Measurements from ENCODE around the gene PSMA1. TPM values are rescaled to one million over a fixed set of nuclear protein-coding genes. Genes with fewer than 3 reads are reported as not detected.

The PSMA1 gene
- polyA plus RNA-seq, 1 donor from 2014 or later: 322 TPM

DNA sequence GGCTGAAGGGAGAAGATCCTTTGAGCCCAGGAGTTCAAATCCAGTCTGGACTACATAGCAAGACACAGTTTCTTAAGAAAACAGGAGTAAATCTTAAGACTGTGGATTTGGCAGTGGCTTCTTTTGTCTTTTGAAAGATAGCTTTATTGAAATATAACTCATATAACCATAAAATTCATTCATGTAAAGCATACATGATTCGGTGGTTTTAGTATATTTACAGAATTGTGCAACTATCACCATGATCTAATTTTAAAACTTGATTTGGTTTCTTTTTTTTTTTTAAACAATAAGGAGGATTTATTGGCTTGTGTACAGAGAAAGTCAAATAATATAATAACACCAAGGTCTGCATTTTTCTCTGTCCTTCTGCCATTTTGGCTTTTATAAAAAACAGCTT is 23.1 kb upstream of the PSMA1 start:
- Histone ChIP-seq H4K20me1 (ENCODE audit: insufficient read depth) (no peaks in the 10 kb centered on the region), H3K4me2 (ENCODE audit: low read length) (no peak overlapping the region), H3F3A (ENCODE audit: insufficient read depth, low read length, poor library complexity, severe bottlenecking) (no peaks in the 10 kb centered on the region), H3K79me2 (replicated peaks; ENCODE audit: insufficient read depth, low read length) (no peaks in the 10 kb centered on the region), H3K9ac (ENCODE audit: low read length) (no peak overlapping the region), H2AFZ (ENCODE audit: low read depth, low read length) (no peak overlapping the region), H3K9me3 (ENCODE audit: low read length) (no peaks in the 10 kb centered on the region), H3K36me3 (ENCODE audit: insufficient read depth, low read length) (no peaks in the 10 kb centered on the region), H3K27ac (ENCODE audit: low read length) (no peak overlapping the region), H3K9me2 (ENCODE audit: insufficient read depth, low read length) (no peaks in the 10 kb centered on the region), H3K27me3 (ENCODE audit: insufficient read depth, low read depth, low read length) (no peaks in the 10 kb centered on the region), H3K4me3 (ENCODE audit: low read length) (no peak overlapping the region)
- TF ChIP-seq, protein P1, sequence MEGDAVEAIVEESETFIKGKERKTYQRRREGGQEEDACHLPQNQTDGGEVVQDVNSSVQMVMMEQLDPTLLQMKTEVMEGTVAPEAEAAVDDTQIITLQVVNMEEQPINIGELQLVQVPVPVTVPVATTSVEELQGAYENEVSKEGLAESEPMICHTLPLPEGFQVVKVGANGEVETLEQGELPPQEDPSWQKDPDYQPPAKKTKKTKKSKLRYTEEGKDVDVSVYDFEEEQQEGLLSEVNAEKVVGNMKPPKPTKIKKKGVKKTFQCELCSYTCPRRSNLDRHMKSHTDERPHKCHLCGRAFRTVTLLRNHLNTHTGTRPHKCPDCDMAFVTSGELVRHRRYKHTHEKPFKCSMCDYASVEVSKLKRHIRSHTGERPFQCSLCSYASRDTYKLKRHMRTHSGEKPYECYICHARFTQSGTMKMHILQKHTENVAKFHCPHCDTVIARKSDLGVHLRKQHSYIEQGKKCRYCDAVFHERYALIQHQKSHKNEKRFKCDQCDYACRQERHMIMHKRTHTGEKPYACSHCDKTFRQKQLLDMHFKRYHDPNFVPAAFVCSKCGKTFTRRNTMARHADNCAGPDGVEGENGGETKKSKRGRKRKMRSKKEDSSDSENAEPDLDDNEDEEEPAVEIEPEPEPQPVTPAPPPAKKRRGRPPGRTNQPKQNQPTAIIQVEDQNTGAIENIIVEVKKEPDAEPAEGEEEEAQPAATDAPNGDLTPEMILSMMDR (IDR thresholded peaks at IDR 0.05; ENCODE audit: poor library complexity, severe bottlenecking): no peak
- TF ChIP-seq EZH2 (IDR thresholded peaks at IDR 0.05; ENCODE audit: borderline replicate concordance, insufficient read depth, low read length, poor library complexity, severe bottlenecking): no peak
- no peak for TF ChIP-seq MXI1 (conservative IDR thresholded peaks at IDR 0.05; ENCODE audit: poor library complexity, severe bottlenecking)
- TF ChIP-seq POLR2AphosphoS5 (IDR thresholded peaks at IDR 0.05): no peak
- no peak for TF ChIP-seq SMC3 (conservative IDR thresholded peaks at IDR 0.05; ENCODE audit: poor library complexity)
- no peak for TF ChIP-seq EP300 (conservative IDR thresholded peaks at IDR 0.05; ENCODE audit: poor library complexity, severe bottlenecking)
- TF ChIP-seq, protein P2, sequence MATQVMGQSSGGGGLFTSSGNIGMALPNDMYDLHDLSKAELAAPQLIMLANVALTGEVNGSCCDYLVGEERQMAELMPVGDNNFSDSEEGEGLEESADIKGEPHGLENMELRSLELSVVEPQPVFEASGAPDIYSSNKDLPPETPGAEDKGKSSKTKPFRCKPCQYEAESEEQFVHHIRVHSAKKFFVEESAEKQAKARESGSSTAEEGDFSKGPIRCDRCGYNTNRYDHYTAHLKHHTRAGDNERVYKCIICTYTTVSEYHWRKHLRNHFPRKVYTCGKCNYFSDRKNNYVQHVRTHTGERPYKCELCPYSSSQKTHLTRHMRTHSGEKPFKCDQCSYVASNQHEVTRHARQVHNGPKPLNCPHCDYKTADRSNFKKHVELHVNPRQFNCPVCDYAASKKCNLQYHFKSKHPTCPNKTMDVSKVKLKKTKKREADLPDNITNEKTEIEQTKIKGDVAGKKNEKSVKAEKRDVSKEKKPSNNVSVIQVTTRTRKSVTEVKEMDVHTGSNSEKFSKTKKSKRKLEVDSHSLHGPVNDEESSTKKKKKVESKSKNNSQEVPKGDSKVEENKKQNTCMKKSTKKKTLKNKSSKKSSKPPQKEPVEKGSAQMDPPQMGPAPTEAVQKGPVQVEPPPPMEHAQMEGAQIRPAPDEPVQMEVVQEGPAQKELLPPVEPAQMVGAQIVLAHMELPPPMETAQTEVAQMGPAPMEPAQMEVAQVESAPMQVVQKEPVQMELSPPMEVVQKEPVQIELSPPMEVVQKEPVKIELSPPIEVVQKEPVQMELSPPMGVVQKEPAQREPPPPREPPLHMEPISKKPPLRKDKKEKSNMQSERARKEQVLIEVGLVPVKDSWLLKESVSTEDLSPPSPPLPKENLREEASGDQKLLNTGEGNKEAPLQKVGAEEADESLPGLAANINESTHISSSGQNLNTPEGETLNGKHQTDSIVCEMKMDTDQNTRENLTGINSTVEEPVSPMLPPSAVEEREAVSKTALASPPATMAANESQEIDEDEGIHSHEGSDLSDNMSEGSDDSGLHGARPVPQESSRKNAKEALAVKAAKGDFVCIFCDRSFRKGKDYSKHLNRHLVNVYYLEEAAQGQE (IDR thresholded peaks at IDR 0.05; ENCODE audit: borderline replicate concordance): no peak
- TF ChIP-seq RAD21 (conservative IDR thresholded peaks at IDR 0.05): no peak
- TF ChIP-seq TAF1 (IDR thresholded peaks at IDR 0.05; ENCODE audit: low read depth): no peak

DNA sequence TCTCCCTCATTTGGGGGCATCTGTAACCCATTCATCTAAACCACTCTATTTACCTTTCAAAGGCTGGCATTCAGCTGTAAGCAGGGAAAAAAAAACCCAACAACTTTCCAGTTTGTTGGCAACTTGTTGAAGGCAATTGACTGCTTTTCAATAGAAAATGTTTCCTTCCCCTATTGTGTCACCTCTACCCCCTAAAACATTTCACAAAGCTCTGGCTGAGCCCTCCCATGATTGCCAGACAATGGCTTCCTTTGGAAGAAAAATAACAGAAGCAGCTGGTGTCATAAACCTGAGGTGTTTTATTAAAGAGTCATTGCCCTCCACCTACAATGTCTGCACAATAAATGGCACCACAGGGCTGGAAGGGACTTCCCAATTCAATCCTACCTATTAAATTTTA is 22.1 kb upstream of the PSMA1 start:
- Histone ChIP-seq H3K4me3 (ENCODE audit: low read length) (no peak overlapping the region), H3K27me3 (ENCODE audit: insufficient read depth, low read depth, low read length) (no peaks in the 10 kb centered on the region), H3K36me3 (ENCODE audit: insufficient read depth, low read length) (no peaks in the 10 kb centered on the region), H3K79me2 (replicated peaks; ENCODE audit: insufficient read depth, low read length) (no peaks in the 10 kb centered on the region), H3F3A (ENCODE audit: insufficient read depth, low read length, poor library complexity, severe bottlenecking) (no peaks in the 10 kb centered on the region), H2AFZ (ENCODE audit: low read depth, low read length) (no peak overlapping the region), H3K4me2 (ENCODE audit: low read length) (no peak overlapping the region), H3K27ac (ENCODE audit: low read length) (no peak overlapping the region), H4K20me1 (ENCODE audit: insufficient read depth) (no peaks in the 10 kb centered on the region), H3K9me2 (ENCODE audit: insufficient read depth, low read length) (no peaks in the 10 kb centered on the region), H3K9ac (ENCODE audit: low read length) (no peak overlapping the region), H3K9me3 (ENCODE audit: low read length) (no peaks in the 10 kb centered on the region)
- TF ChIP-seq EZH2 (IDR thresholded peaks at IDR 0.05; ENCODE audit: borderline replicate concordance, insufficient read depth, low read length, poor library complexity, severe bottlenecking) (no peak), POLR2AphosphoS5 (IDR thresholded peaks at IDR 0.05) (no peak), MXI1 (conservative IDR thresholded peaks at IDR 0.05; ENCODE audit: poor library complexity, severe bottlenecking) (no peak), SMC3 (conservative IDR thresholded peaks at IDR 0.05; ENCODE audit: poor library complexity) (no peak), RAD21 (conservative IDR thresholded peaks at IDR 0.05) (no peak), EP300 (conservative IDR thresholded peaks at IDR 0.05; ENCODE audit: poor library complexity, severe bottlenecking) (no peak), TAF1 (IDR thresholded peaks at IDR 0.05; ENCODE audit: low read depth) (no peak)
- TF ChIP-seq, protein P2 (IDR thresholded peaks at IDR 0.05; ENCODE audit: borderline replicate concordance): no peak
- TF ChIP-seq, protein P1 (IDR thresholded peaks at IDR 0.05; ENCODE audit: poor library complexity, severe bottlenecking): no peak

Data from neural cell (in vitro differentiated cells).